Astrocyte of the spinal cord (primary cell): Measurements from ENCODE around the gene PTPRR.

Experiments used
- DNase-seq: peaks from one replicate; pipeline ENCODE4 v3.0.0; 2011; ENCODE audit warnings: low read depth, low spot score
- H3K4me3 ChIP-seq: 2 replicates; pipeline ENCODE4 v1.5.1; 2011; ENCODE audit warnings: low read depth, mild to moderate bottlenecking, low read length, moderate library complexity
- CTCF ChIP-seq: IDR thresholded peaks from 2 replicates; pipeline ENCODE4 v1.5.1; 2012; ENCODE audit warnings: low read depth, mild to moderate bottlenecking, low read length, inconsistent platforms
- in situ Hi-C: cut with HindIII; loops from 2 replicates; pipeline ENCODE4 v1.10.0; 2017; ENCODE audit warnings: low sequenced_read_pairs

Gene PTPRR

GRCh38 chr12:70663838-70664237 is 256.7 kb downstream of the PTPRR start:
- H3K4me3 ChIP-seq: no peak overlapping the region
- in situ Hi-C loops: no loop called here
- no peak for TF ChIP-seq CTCF
- no peak for DNase-seq

GRCh38 chr12:70661466-70662161 is 258.9 kb downstream of the PTPRR start:
- no peak overlapping the region for H3K4me3 ChIP-seq
- DNase-seq: peak; percentile 74
- in situ Hi-C loops: no loop called here

GRCh38 chr12:70660620-70661219 is 259.8 kb downstream of the PTPRR start:
- no peak overlapping the region for H3K4me3 ChIP-seq
- TF ChIP-seq CTCF: no peak
- in situ Hi-C loops: no loop called here
- peak; percentile 72 for DNase-seq

More at GRCh38 chr12:70661466-70662161, 258.9 kb downstream of the PTPRR start:
- no peak for TF ChIP-seq CTCF

- in situ Hi-C loops: no loop called here
- no peak for TF ChIP-seq CTCF
- no peak overlapping the region for H3K4me3 ChIP-seq
- DNase-seq: no peak
Measured at GRCh38 chr12:70660002-70660604, 260.4 kb downstream of the PTPRR start.

- DNase-seq: no peak
- in situ Hi-C loops: no loop called here
- no peak for TF ChIP-seq CTCF
Measured at GRCh38 chr12:70659077-70659606, 261.4 kb downstream of the PTPRR start.

GRCh38 chr12:70657616-70658286 is 262.8 kb downstream of the PTPRR start:
- in situ Hi-C loops: no loop called here
- no peak for TF ChIP-seq CTCF

More at GRCh38 chr12:70659077-70659606, 261.4 kb downstream of the PTPRR start:
- H3K4me3 ChIP-seq: no peak overlapping the region

More at GRCh38 chr12:70657616-70658286, 262.8 kb downstream of the PTPRR start:
- no peak overlapping the region for H3K4me3 ChIP-seq
- DNase-seq: no peak
